GM12878 (cell line): ENCODE measurements around the gene PHC3. TPM values are rescaled to one million over a fixed set of nuclear protein-coding genes. Genes with fewer than 3 reads are reported as not detected.

Source experiments
- ATAC-seq: fragments of 200-7000 bp; cut with Tn5 transposase; 3 replicates; pipeline ENCODE4 v1.9.1; 2020; ENCODE audit warnings: mild to moderate bottlenecking, moderate library complexity
- BruUV-seq: library from RNA; stranded (reverse); fragments of 400-500 nt; replicated peaks from 2 replicates; lab custom pipeline; 2021; lab: Mats Ljungman, UMichigan
- CTCF ChIA-PET: fragments of 300-600 bp; sonication (Branson Sonifier 250); formaldehyde crosslinking; extraction: SDS; loops from one replicate; lab custom pipeline; 2021; ENCODE audit warnings: inconsistent platforms; lab: Yijun Ruan, JAX
- POLR2A ChIA-PET: fragments of 350-600 bp; formaldehyde crosslinking; extraction: SDS; loops from one replicate; lab custom pipeline; 2021; ENCODE audit warnings: inconsistent platforms; lab: Charles Lee
- RAD21 ChIA-PET: fragments of 300-600 bp; sonication (Branson Sonifier 250); formaldehyde crosslinking; loops from one replicate; lab custom pipeline; 2023; ENCODE audit warnings: antibody characterized with exemption; ENCODE audit not compliant: unreplicated experiment; lab: Charles Lee
- SMC1A ChIA-PET: fragments of 300-600 bp; sonication (Branson Sonifier 250); formaldehyde crosslinking; loops from one replicate; lab custom pipeline; 2023; ENCODE audit not compliant: unreplicated experiment, uncharacterized antibody; lab: Charles Lee
- DNase-seq: peaks from one replicate; pipeline ENCODE4 v3.0.0-alpha.2; 2011; ENCODE audit warnings: low read depth, low spot score
- FAIRE-seq: peaks from 3 replicates; lab custom pipeline; 2011; peaks lifted over from hg19 to GRCh38; lab: Jason Lieb, UNC
- H2AFZ ChIP-seq: 2 replicates; pipeline ENCODE4 v1.6.0; 2011; ENCODE audit warnings: low read depth, low read length, control low read depth; ENCODE audit not compliant: control insufficient read depth
- H3K27ac ChIP-seq: 2 replicates; pipeline ENCODE4 v1.5.1; 2011; ENCODE audit warnings: control low read depth; ENCODE audit not compliant: control insufficient read depth, insufficient read depth
- H3K27me3 ChIP-seq, 2 experiments: replicated peaks in 1 of 2; 2 replicates each; pipeline versions ENCODE4 v1.6.0 to v1.6.1; 2011; ENCODE audit warnings: low read length in 1 of 2; ENCODE audit not compliant: control insufficient read depth in 2 of 2, insufficient read depth in 2 of 2
- H3K36me3 ChIP-seq, 2 experiments: 2 replicates each; pipeline ENCODE4 v1.5.1; 2011; ENCODE audit warnings: low read length in 1 of 2; ENCODE audit not compliant: control insufficient read depth in 2 of 2, insufficient read depth in 2 of 2
- H3K4me1 ChIP-seq: 2 replicates; pipeline ENCODE4 v1.6.1; 2011; ENCODE audit warnings: mild to moderate bottlenecking, low read length, moderate library complexity, mixed read lengths; ENCODE audit not compliant: control insufficient read depth, insufficient read depth
- H3K4me2 ChIP-seq: 2 replicates; pipeline ENCODE4 v1.6.0; 2011; ENCODE audit warnings: control low read depth; ENCODE audit not compliant: control insufficient read depth, insufficient read depth
- H3K4me3 ChIP-seq: fragments of 200-600 bp; sonication (generic); 2 replicates; pipeline ENCODE4 v1.5.1; 2016
- H3K79me2 ChIP-seq: 2 replicates; pipeline ENCODE4 v1.6.0; 2011; ENCODE audit warnings: low read length; ENCODE audit not compliant: control insufficient read depth, insufficient read depth
- H3K9ac ChIP-seq: 2 replicates; pipeline ENCODE4 v1.8.0; 2011; ENCODE audit warnings: low read length, control low read depth, mixed read lengths; ENCODE audit not compliant: control insufficient read depth, insufficient read depth
- H3K9me3 ChIP-seq: replicated peaks from 3 replicates; pipeline ENCODE4 v1.5.1; 2011; ENCODE audit warnings: mild to moderate bottlenecking, low read length; ENCODE audit not compliant: control insufficient read depth, insufficient read depth
- H4K20me1 ChIP-seq: 2 replicates; pipeline ENCODE4 v1.6.0; 2011; ENCODE audit not compliant: control insufficient read depth, insufficient read depth
- ETV6 ChIP-seq, 2 experiments: fragments of 450-650 bp in 1 of 2; IDR thresholded peaks in 1 of 2; conservative IDR thresholded peaks in 1 of 2; 2 replicates each; pipeline ENCODE4 v1.6.1; 2014; ENCODE audit warnings: antibody characterized with exemption in 1 of 2, borderline replicate concordance in 1 of 2, low read depth in 1 of 2, mild to moderate bottlenecking in 1 of 2, moderate library complexity in 1 of 2
- HDAC6 ChIP-seq: fragments of 200-600 bp; sonication (generic); IDR thresholded peaks from one replicate; pipeline ENCODE4 v1.8.0; 2017; ENCODE audit warnings: antibody characterized with exemption; ENCODE audit not compliant: unreplicated experiment
- POLR2A ChIP-seq: IDR thresholded peaks from 2 replicates; pipeline ENCODE4 v1.6.1; 2011; ENCODE audit warnings: low read depth, mild to moderate bottlenecking, low read length
- RUNX3 ChIP-seq: IDR thresholded peaks from 2 replicates; pipeline ENCODE4 v1.6.1; 2012; ENCODE audit warnings: low read length, inconsistent platforms
- TCF12 ChIP-seq: IDR thresholded peaks from 2 replicates; pipeline ENCODE4 v1.6.1; 2011; ENCODE audit warnings: low read depth, mild to moderate bottlenecking, low read length
- WGBS: methylation state at CpG from one replicate; pipeline ENCODE4 v1.1.6; 2016; ENCODE audit warnings: low lambda C conversion rate; ENCODE audit not compliant: insufficient replicate concordance, insufficient coverage; ENCODE audit errors: missing lambda C conversion rate; 5-methylcytosine and 5-hydroxymethylcytosine counted together
- in situ Hi-C: fragments of 300-500 bp; cut with MboI; formaldehyde crosslinking; loops from 9 replicates; pipeline ENCODE4 v1.14.3; 2018; ENCODE audit warnings: mixed read lengths
- intact Hi-C: fragments of 100-400 bp; cut with micrococcal nuclease; formaldehyde crosslinking; loops from one replicate; pipeline ENCODE4 v1.14.2; 2022; ENCODE audit not compliant: unreplicated experiment
- polyA plus RNA-seq, 11 experiments: library from polyadenylated mRNA; depleted of rRNA in 4 of 11; unstranded in 6 of 11; stranded (reverse) in 5 of 11; fragments of >200 nt; fragmentation: Nextera tagmentation in 4 of 11; fragmentation: Illumina TruSeq in 1 of 11; extraction: Ambion mirVana in 4 of 11; extraction: Trizol in 1 of 11; gene quantifications; 1 replicate in 1 of 11; 2 replicates in 10 of 11; pipeline versions ENCODE4 v1.2.1 to v1.2.3, GENCODE V29; 2011 to 2016; ENCODE audit warnings: inconsistent platforms in 2 of 11, missing spikeins in 2 of 11, low read depth in 1 of 11
- total RNA-seq, 4 experiments: library from RNA; depleted of rRNA in 3 of 4; stranded (reverse); fragments of >200 nt in 3 of 4; fragmentation: Illumina TruSeq in 1 of 4; extraction: Trizol in 1 of 4; gene quantifications; 2 replicates each; pipeline versions ENCODE4 v1.2.1 to v1.2.3, GENCODE V29; 2013 to 2021
- TF ChIP-seq, protein P1 (sequence below): fragments of 150-350 bp; IDR thresholded peaks from 2 replicates; pipeline ENCODE4 v1.6.1; 2016; ENCODE audit warnings: low read depth, low read length
- TF ChIP-seq, protein P2 (sequence below): IDR thresholded peaks from 2 replicates; pipeline ENCODE4 v1.6.1; 2012; ENCODE audit warnings: low read length, inconsistent platforms
- TF ChIP-seq, protein P3 (sequence below): fragments of 450-650 bp; IDR thresholded peaks from 2 replicates; pipeline ENCODE4 v1.6.1; 2016; ENCODE audit warnings: mild to moderate bottlenecking

PHC3 gene
- total and polyA plus RNA-seq, 10 of the 15 experiments (the other 5 are each of a cell fraction or from before 2014, with no cell fraction given), result 3.3 to 62.3 (median 22.1) TPM

DNA sequence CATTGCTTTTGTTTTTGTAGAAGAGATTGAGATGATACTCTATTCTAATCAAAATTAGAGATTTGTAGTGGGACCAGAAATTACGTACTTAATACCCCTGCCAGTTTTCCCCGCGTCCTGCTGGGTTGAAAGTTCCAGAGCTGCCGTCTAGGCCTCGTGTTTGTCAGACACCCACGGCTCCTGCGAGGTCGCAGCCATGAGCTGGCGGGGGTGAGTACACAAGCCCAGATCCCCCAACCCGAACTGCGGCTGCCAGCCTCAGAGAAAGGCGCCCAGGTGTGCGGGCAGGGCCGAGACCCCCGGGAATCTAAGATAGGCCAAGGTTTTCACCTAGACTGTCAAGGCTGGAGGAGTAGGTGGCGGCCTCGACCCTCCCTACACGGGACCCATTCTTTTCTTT, 117.4 kb downstream of the PHC3 start:
- SMC1A ChIA-PET, result no interaction called here
- RAD21 ChIA-PET, result interaction anchor here (0.7 kb wide), 2 partner anchors 20 to 159 kb away, joined by 3 to 4 read pairs; no protein-coding TSS in a partner anchor
- in situ Hi-C loops (no loop called here), intact Hi-C loops (no loop called here)
- Histone ChIP-seq H3K4me2 (no peak overlapping the region), H3K9ac (no peak overlapping the region), H3K27ac (no peak overlapping the region), H3K36me3 (peaks cover 0 to 17% of the 10 kb centered on the region in 2 experiments; a peak in 2 of 4 replicates), H4K20me1 (no peaks in the 10 kb centered on the region), H3K79me2 (peaks cover 13% of the 10 kb centered on the region), H2AFZ (no peak overlapping the region), H3K4me3 (no peak overlapping the region), H3K27me3 (no peaks in the 10 kb centered on the region), H3K9me3 (no peaks in the 10 kb centered on the region; the same call in 1 of the 3 replicates), H3K4me1 (peaks cover 3% of the 10 kb centered on the region; the same call in 1 of the 2 replicates)
- TF ChIP-seq POLR2A, result peak; percentile 18; the same call in 1 of the 2 replicates
- TF ChIP-seq, protein P1, sequence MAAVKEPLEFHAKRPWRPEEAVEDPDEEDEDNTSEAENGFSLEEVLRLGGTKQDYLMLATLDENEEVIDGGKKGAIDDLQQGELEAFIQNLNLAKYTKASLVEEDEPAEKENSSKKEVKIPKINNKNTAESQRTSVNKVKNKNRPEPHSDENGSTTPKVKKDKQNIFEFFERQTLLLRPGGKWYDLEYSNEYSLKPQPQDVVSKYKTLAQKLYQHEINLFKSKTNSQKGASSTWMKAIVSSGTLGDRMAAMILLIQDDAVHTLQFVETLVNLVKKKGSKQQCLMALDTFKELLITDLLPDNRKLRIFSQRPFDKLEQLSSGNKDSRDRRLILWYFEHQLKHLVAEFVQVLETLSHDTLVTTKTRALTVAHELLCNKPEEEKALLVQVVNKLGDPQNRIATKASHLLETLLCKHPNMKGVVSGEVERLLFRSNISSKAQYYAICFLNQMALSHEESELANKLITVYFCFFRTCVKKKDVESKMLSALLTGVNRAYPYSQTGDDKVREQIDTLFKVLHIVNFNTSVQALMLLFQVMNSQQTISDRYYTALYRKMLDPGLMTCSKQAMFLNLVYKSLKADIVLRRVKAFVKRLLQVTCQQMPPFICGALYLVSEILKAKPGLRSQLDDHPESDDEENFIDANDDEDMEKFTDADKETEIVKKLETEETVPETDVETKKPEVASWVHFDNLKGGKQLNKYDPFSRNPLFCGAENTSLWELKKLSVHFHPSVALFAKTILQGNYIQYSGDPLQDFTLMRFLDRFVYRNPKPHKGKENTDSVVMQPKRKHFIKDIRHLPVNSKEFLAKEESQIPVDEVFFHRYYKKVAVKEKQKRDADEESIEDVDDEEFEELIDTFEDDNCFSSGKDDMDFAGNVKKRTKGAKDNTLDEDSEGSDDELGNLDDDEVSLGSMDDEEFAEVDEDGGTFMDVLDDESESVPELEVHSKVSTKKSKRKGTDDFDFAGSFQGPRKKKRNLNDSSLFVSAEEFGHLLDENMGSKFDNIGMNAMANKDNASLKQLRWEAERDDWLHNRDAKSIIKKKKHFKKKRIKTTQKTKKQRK, result no peak
- BruUV-seq, result no TSS peak
- POLR2A ChIA-PET, result no interaction called here
- no peak for ATAC-seq
- CTCF ChIA-PET, result no interaction called here
- WGBS, result 87% methylated on average over 17 of the region's 18 CpGs
- no peak for DNase-seq
- no peak for FAIRE-seq

DNA sequence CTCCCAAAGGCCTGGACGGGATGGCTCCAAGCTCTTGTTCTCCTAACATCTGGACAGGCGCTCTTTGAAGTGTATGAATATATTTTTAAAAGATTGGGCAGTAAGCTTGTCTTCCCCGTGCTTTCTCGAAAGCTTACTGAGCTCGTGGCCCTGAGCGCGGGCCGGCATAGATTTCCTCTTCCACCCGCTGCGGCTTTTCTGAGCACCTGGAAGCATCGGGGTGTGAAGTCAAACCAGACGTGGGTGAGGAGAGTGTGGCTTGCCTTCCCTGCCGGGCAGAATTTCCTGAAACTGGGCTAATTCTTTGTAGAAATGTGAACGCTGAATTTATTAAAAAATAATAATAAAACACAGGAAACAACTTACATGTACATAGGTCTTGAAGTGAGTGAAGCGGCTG, 117.8 kb downstream of the PHC3 start:
- DNase-seq (no peak), FAIRE-seq (no peak), ATAC-seq (no peak)
- in situ Hi-C loops, result no loop called here
- intact Hi-C loops, result no loop called here
- H2AFZ ChIP-seq, result no peak overlapping the region
- peaks cover 15% of the 10 kb centered on the region for H3K79me2 ChIP-seq
- CTCF ChIA-PET, result no interaction called here
- BruUV-seq, result no TSS peak
- H3K9me3 ChIP-seq, result no peaks in the 10 kb centered on the region; the same call in 1 of the 3 replicates
- RAD21 ChIA-PET, result interaction anchor here (0.7 kb wide), 1 partner anchor 20 kb away, joined by 3 read pairs; no protein-coding TSS in a partner anchor
- WGBS, result 52% methylated on average over 15 of the region's 15 CpGs
- SMC1A ChIA-PET, result no interaction called here
- no peak overlapping the region for H3K27ac ChIP-seq
- H3K4me3 ChIP-seq, result no peak overlapping the region
- H4K20me1 ChIP-seq, result no peaks in the 10 kb centered on the region
- H3K9ac ChIP-seq, result no peak overlapping the region
- H3K4me1 ChIP-seq, result peaks cover 3% of the 10 kb centered on the region
- H3K27me3 ChIP-seq, result no peaks in the 10 kb centered on the region
- H3K4me2 ChIP-seq, result no peak overlapping the region
- H3K36me3 ChIP-seq, result peaks cover 0 to 17% of the 10 kb centered on the region in 2 experiments; a peak in 2 of 4 replicates
- POLR2A ChIA-PET, result no interaction called here
- TF ChIP-seq, protein P2, sequence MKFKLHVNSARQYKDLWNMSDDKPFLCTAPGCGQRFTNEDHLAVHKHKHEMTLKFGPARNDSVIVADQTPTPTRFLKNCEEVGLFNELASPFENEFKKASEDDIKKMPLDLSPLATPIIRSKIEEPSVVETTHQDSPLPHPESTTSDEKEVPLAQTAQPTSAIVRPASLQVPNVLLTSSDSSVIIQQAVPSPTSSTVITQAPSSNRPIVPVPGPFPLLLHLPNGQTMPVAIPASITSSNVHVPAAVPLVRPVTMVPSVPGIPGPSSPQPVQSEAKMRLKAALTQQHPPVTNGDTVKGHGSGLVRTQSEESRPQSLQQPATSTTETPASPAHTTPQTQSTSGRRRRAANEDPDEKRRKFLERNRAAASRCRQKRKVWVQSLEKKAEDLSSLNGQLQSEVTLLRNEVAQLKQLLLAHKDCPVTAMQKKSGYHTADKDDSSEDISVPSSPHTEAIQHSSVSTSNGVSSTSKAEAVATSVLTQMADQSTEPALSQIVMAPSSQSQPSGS, result no peak
- TF ChIP-seq RUNX3 (peak; percentile 8; the same call in 1 of the 2 replicates), HDAC6 (no peak), TCF12 (no peak), ETV6 (conservative IDR thresholded peaks at IDR 0.05 in 1 of 2, IDR thresholded peaks at IDR 0.05 in 1 of 2; ENCODE audit: borderline replicate concordance in 1 of 2, low read depth in 1 of 2) (no peak)
- TF ChIP-seq, protein P3, sequence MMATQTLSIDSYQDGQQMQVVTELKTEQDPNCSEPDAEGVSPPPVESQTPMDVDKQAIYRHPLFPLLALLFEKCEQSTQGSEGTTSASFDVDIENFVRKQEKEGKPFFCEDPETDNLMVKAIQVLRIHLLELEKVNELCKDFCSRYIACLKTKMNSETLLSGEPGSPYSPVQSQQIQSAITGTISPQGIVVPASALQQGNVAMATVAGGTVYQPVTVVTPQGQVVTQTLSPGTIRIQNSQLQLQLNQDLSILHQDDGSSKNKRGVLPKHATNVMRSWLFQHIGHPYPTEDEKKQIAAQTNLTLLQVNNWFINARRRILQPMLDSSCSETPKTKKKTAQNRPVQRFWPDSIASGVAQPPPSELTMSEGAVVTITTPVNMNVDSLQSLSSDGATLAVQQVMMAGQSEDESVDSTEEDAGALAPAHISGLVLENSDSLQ, result no peak
